GM19455 (cell line): ENCODE data around the gene NFAM1.

Source experiments
- ATAC-seq: cut with Tn5 transposase; IDR thresholded peaks from one replicate; pipeline ENCODE4 v1.9.1; 2021; ENCODE audit not compliant: unreplicated experiment

The NFAM1 gene

GRCh38 chr22:42439821-42440674 is 7.8 kb upstream of the NFAM1 start:
- no peak for ATAC-seq

- no peak for ATAC-seq
Observed at GRCh38 chr22:42439021-42439567, 6.9 kb upstream of the NFAM1 start.

GRCh38 chr22:42438293-42438650 is 6.1 kb upstream of the NFAM1 start:
- ATAC-seq = no peak

GRCh38 chr22:42437488-42438292 is 5.5 kb upstream of the NFAM1 start:
- ATAC-seq = no peak

GRCh38 chr22:42436404-42436803 is 4.2 kb upstream of the NFAM1 start:
- no peak for ATAC-seq

GRCh38 chr22:42434748-42435425 is 2.7 kb upstream of the NFAM1 start:
- no peak for ATAC-seq

GRCh38 chr22:42433754-42434682 is 1.8 kb upstream of the NFAM1 start:
- no peak for ATAC-seq

- ATAC-seq = no peak
Observed at GRCh38 chr22:42432818-42433217, 615 bp upstream of the NFAM1 start.

GRCh38 chr22:42431401-42432019 is 693 bp downstream of the NFAM1 start:
- ATAC-seq = no peak

GRCh38 chr22:42430528-42431125 is 1.6 kb downstream of the NFAM1 start:
- no peak for ATAC-seq

- ATAC-seq = no peak
Observed at GRCh38 chr22:42428760-42429159, 3.4 kb downstream of the NFAM1 start.

- ATAC-seq = no peak
Observed at GRCh38 chr22:42428025-42428424, 4.2 kb downstream of the NFAM1 start.

- no peak for ATAC-seq
Observed at GRCh38 chr22:42427167-42427566, 5.0 kb downstream of the NFAM1 start.

- ATAC-seq = no peak
Observed at GRCh38 chr22:42425989-42426355, 6.2 kb downstream of the NFAM1 start.

GRCh38 chr22:42425337-42425988 is 6.7 kb downstream of the NFAM1 start:
- no peak for ATAC-seq

- no peak for ATAC-seq
Observed at GRCh38 chr22:42419243-42419881, 12.8 kb downstream of the NFAM1 start.

GRCh38 chr22:42418811-42419242 is 13.4 kb downstream of the NFAM1 start:
- no peak for ATAC-seq

- no peak for ATAC-seq
Observed at GRCh38 chr22:42417645-42418305, 14.4 kb downstream of the NFAM1 start.
